K562 (cell line): ENCODE results near the gene SLC66A3. TPM values are rescaled to one million over a fixed set of nuclear protein-coding genes. Genes with fewer than 3 reads are reported as not detected.

Experiments used
- CSDE1 ChIP-seq, 2 experiments: fragments of 450-650 bp; IDR thresholded peaks; 2 replicates each; pipeline ENCODE4 v1.6.1; 2016; ENCODE audit warnings: mild to moderate bottlenecking in 1 of 2
- CTBP1 ChIP-seq: fragments of 450-650 bp; IDR thresholded peaks from 2 replicates; pipeline ENCODE4 v1.6.1; 2016; ENCODE audit warnings: borderline replicate concordance
- E2F6 ChIP-seq, 2 experiments: IDR thresholded peaks; 2 replicates each; pipeline ENCODE4 v1.6.1; 2011; ENCODE audit warnings: borderline replicate concordance in 1 of 2, control low read depth in 1 of 2, low read depth in 1 of 2, low read length in 1 of 2, mild to moderate bottlenecking in 1 of 2, mixed read lengths in 1 of 2, moderate library complexity in 1 of 2; ENCODE audit not compliant: insufficient read depth in 1 of 2, insufficient read length in 1 of 2, poor library complexity in 1 of 2, severe bottlenecking in 1 of 2; ENCODE audit errors: extremely low read depth in 1 of 2
- EHMT2 ChIP-seq: fragments of 450-650 bp; IDR thresholded peaks from 2 replicates; pipeline ENCODE4 v1.6.1; 2018; ENCODE audit warnings: antibody characterized with exemption
- ELF1 ChIP-seq: fragments of 200-800 bp; sonication (Bioruptor generic); IDR thresholded peaks from 2 replicates; pipeline ENCODE4 v1.6.1; 2016; ENCODE audit warnings: missing genetic modification characterization, missing compliant biosample characterization
- ELF2 ChIP-seq: fragments of 250-450 bp; sonication (Bioruptor Pico); IDR thresholded peaks from 2 replicates; pipeline ENCODE4 v1.5.0; 2021; ENCODE audit warnings: mild to moderate bottlenecking
- FIP1L1 ChIP-seq: fragments of 200-400 bp; formaldehyde crosslinking; IDR thresholded peaks from 2 replicates; pipeline ENCODE4 v1.6.1; 2018; ENCODE audit warnings: mild to moderate bottlenecking, low read depth, low read length; ENCODE audit not compliant: poor library complexity, severe bottlenecking
- FOXK1 ChIP-seq: sonication (generic); formaldehyde crosslinking; IDR thresholded peaks from 2 replicates; pipeline ENCODE4 v1.8.0; 2022; ENCODE audit warnings: missing genetic modification reagents, mild to moderate bottlenecking, borderline replicate concordance
- GATAD2B ChIP-seq: fragments of 450-650 bp; IDR thresholded peaks from 2 replicates; pipeline ENCODE4 v1.6.1; 2017; ENCODE audit warnings: mild to moderate bottlenecking, borderline replicate concordance
- KDM5B ChIP-seq: fragments of 200-600 bp; sonication (generic); IDR thresholded peaks from 2 replicates; pipeline ENCODE4 v1.6.1; 2012; ENCODE audit warnings: low read depth, mild to moderate bottlenecking, moderate library complexity, low read length, control low read depth, inconsistent platforms; ENCODE audit not compliant: insufficient replicate concordance
- NR4A1 ChIP-seq, 2 experiments: fragments of 250-450 bp in 1 of 2; fragments of 450-650 bp in 1 of 2; sonication (Bioruptor Pico) in 1 of 2; IDR thresholded peaks; 2 replicates each; pipeline versions ENCODE4 v1.4.0 to v1.6.1; 2016 to 2020; ENCODE audit warnings: mild to moderate bottlenecking in 2 of 2, missing compliant biosample characterization in 1 of 2, missing genetic modification characterization in 1 of 2, moderate library complexity in 1 of 2
- PHB ChIP-seq: fragments of 250-450 bp; sonication (Bioruptor Pico); IDR thresholded peaks from 2 replicates; pipeline ENCODE4 v1.5.0; 2021
- PHF20 ChIP-seq: fragments of 450-650 bp; IDR thresholded peaks from 2 replicates; pipeline ENCODE4 v1.6.1; 2018; ENCODE audit not compliant: partially characterized antibody
- PHF8 ChIP-seq: fragments of 200-600 bp; sonication (generic); IDR thresholded peaks from 2 replicates; pipeline ENCODE4 v1.6.1; 2012; ENCODE audit warnings: mixed run types, mild to moderate bottlenecking, inconsistent platforms, low read length, moderate library complexity, borderline replicate concordance
- POLR2A ChIP-seq: fragments of 450-650 bp; conservative IDR thresholded peaks from 2 replicates; pipeline ENCODE4 v1.6.1; 2016
- POLR2G ChIP-seq: fragments of 200-400 bp; formaldehyde crosslinking; IDR thresholded peaks from 2 replicates; pipeline ENCODE4 v1.6.1; 2017; ENCODE audit warnings: low read depth, mild to moderate bottlenecking, antibody characterized with exemption, low read length, moderate library complexity
- RBM15 ChIP-seq: fragments of 200-400 bp; formaldehyde crosslinking; IDR thresholded peaks from 2 replicates; pipeline ENCODE4 v1.6.1; 2018; ENCODE audit warnings: mild to moderate bottlenecking, low read length, moderate library complexity; ENCODE audit not compliant: insufficient read depth
- SRSF1 ChIP-seq: fragments of 200-400 bp; formaldehyde crosslinking; IDR thresholded peaks from 2 replicates; pipeline ENCODE4 v1.6.1; 2017; ENCODE audit warnings: mild to moderate bottlenecking, low read depth, low read length, moderate library complexity
- TAF1 ChIP-seq: IDR thresholded peaks from 2 replicates; pipeline ENCODE4 v1.6.1; 2011; ENCODE audit warnings: mild to moderate bottlenecking, low read length, moderate library complexity; ENCODE audit not compliant: insufficient read depth, control insufficient read depth, severe bottlenecking; ENCODE audit errors: extremely low read depth
- TEAD4 ChIP-seq, 2 experiments: sonication (generic) in 1 of 2; formaldehyde crosslinking in 1 of 2; IDR thresholded peaks; 2 replicates each; pipeline versions ENCODE4 v1.6.1 to v1.8.0; 2012 to 2022; ENCODE audit warnings: borderline replicate concordance in 1 of 2, inconsistent platforms in 1 of 2, low read length in 1 of 2, mild to moderate bottlenecking in 1 of 2, missing genetic modification reagents in 1 of 2
- ZBTB12 ChIP-seq: fragments of 250-450 bp; sonication (Bioruptor Pico); IDR thresholded peaks from 2 replicates; pipeline ENCODE4 v1.4.0; 2020
- polyA plus RNA-seq, 8 experiments: library from polyadenylated mRNA; depleted of rRNA in 4 of 8; stranded (reverse) in 5 of 8; unstranded in 3 of 8; fragments of >200 nt; fragmentation: Nextera tagmentation in 2 of 8; fragmentation: Illumina TruSeq in 1 of 8; extraction: Ambion mirVana in 2 of 8; extraction: Trizol in 1 of 8; gene quantifications; 2 replicates each; pipeline versions ENCODE4 v1.2.1 to v1.2.3, GENCODE V29; 2011 to 2014; ENCODE audit warnings: inconsistent platforms in 1 of 8, missing spikeins in 1 of 8
- total RNA-seq, 7 experiments: library from RNA; depleted of rRNA in 6 of 7; stranded (reverse); fragments of >200 nt in 6 of 7; fragmentation: Illumina TruSeq in 2 of 7; extraction: Trizol in 2 of 7; gene quantifications; 2 replicates each; pipeline versions ENCODE4 v1.2.1 to v1.2.3, GENCODE V29; 2011 to 2021; ENCODE audit warnings: low replicate concordance in 1 of 7
- TF ChIP-seq, protein P1 (sequence below): fragments of 450-650 bp; formaldehyde crosslinking; IDR thresholded peaks from 2 replicates; pipeline ENCODE4 v1.4.0; 2022; ENCODE audit warnings: missing genetic modification characterization
- TF ChIP-seq, protein P2 (sequence below), 2 experiments: fragments of 250-450 bp in 1 of 2; fragments of 450-650 bp in 1 of 2; sonication (Bioruptor Pico) in 1 of 2; IDR thresholded peaks; 2 replicates each; pipeline versions ENCODE4 v1.6.1 to v1.8.0; 2016 to 2021; ENCODE audit warnings: mild to moderate bottlenecking in 2 of 2, moderate library complexity in 2 of 2, missing compliant biosample characterization in 1 of 2, missing genetic modification characterization in 1 of 2

The SLC66A3 gene
- total and polyA plus RNA-seq, 9 of the 15 experiments (the other 6 are each of a cell fraction or from before 2014, with no cell fraction given): 2.8 to 30.0 (median 9.1) TPM

DNA sequence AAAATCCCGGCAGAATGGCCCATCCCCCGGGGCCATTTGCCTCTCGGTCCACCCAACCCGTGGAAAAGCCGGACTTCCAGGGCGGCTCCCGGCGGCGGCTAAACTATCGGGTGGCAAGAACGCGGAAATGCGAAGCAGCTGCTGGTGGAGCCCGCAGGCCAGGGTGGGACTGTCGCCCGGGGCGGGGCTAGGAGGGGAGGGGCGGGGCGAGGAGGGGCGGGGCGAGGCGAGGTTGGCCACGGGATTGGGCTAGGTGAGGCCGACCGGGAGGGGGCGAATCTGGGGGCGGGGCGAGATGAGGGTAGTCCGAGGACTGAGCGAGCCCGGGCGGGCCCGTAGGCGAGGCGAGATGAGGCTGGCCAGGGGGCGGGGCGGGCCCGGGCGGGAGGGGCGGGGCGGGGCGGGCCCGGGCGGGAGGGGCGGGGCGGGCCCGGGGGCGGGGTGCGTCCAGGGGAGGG lies 315 bp upstream of the SLC66A3 start (continued):
- TF ChIP-seq EHMT2: no peak
- peak in 1 of 2 experiments; percentile 8 for TF ChIP-seq E2F6 (IDR thresholded peaks at IDR 0.05; ENCODE audit: borderline replicate concordance in 1 of 2, extremely low read depth in 1 of 2, insufficient read depth in 1 of 2, insufficient read length in 1 of 2, low read depth in 1 of 2, low read length in 1 of 2, poor library complexity in 1 of 2, severe bottlenecking in 1 of 2)
- peak; percentile 73; the same call in 1 of the 2 replicates for TF ChIP-seq NR4A1 (CRISPR knock-in tag; IDR thresholded peaks at IDR 0.05)
- TF ChIP-seq NR4A1 (tag; IDR thresholded peaks at IDR 0.05): no peak
- TF ChIP-seq POLR2G: peak; percentile 77
- TF ChIP-seq PHF20: peak; percentile 69
- TF ChIP-seq, protein P1, sequence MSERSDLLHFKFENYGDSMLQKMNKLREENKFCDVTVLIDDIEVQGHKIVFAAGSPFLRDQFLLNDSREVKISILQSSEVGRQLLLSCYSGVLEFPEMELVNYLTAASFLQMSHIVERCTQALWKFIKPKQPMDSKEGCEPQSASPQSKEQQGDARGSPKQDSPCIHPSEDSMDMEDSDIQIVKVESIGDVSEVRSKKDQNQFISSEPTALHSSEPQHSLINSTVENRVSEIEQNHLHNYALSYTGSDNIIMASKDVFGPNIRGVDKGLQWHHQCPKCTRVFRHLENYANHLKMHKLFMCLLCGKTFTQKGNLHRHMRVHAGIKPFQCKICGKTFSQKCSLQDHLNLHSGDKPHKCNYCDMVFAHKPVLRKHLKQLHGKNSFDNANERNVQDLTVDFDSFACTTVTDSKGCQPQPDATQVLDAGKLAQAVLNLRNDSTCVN: no peak
- peak; percentile 61 for TF ChIP-seq TAF1
- TF ChIP-seq, protein P2, sequence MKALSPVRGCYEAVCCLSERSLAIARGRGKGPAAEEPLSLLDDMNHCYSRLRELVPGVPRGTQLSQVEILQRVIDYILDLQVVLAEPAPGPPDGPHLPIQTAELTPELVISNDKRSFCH (CRISPR knock-in tag; IDR thresholded peaks at IDR 0.05): no peak
- TF ChIP-seq, protein P2 (tag; IDR thresholded peaks at IDR 0.05): no peak
- TF ChIP-seq GATAD2B: no peak
- TF ChIP-seq CSDE1 (IDR thresholded peaks at IDR 0.05): no peak
- TF ChIP-seq PHB (CRISPR knock-in tag): no peak
- no peak for TF ChIP-seq ZBTB12
- TF ChIP-seq PHF8: peak; percentile 67; the same call in 1 of the 2 replicates
- TF ChIP-seq RBM15: no peak
- no peak for TF ChIP-seq FOXK1
- peak; percentile 91 for TF ChIP-seq ELF1
- TF ChIP-seq ELF2 (CRISPR knock-in tag): peak; percentile 61; the same call in 1 of the 2 replicates
- TF ChIP-seq KDM5B: peak; percentile 38
- no peak for TF ChIP-seq SRSF1
- TF ChIP-seq POLR2A: peak; percentile 72
- no peak for TF ChIP-seq FIP1L1
- TF ChIP-seq CTBP1: no peak
- no peak for TF ChIP-seq TEAD4 (IDR thresholded peaks at IDR 0.05; ENCODE audit: low read length)
- no peak for TF ChIP-seq TEAD4 (CRISPR knock-in tag; IDR thresholded peaks at IDR 0.05; ENCODE audit: borderline replicate concordance)
